ENCODE measurements around the gene ARHGAP10.
A peak's percentile ranks its signal among the peaks of the same experiment; 100 is the strongest.

Gene ARHGAP10

GRCh38 chr4:147733716-147734344, 1.9 kb downstream of the ARHGAP10 start:
- DNase-seq (ENCODE audit: low read depth), result no peak

GRCh38 chr4:147734496-147734895, 2.6 kb downstream of the ARHGAP10 start:
- no peak for DNase-seq (ENCODE audit: low read depth)

DNA sequence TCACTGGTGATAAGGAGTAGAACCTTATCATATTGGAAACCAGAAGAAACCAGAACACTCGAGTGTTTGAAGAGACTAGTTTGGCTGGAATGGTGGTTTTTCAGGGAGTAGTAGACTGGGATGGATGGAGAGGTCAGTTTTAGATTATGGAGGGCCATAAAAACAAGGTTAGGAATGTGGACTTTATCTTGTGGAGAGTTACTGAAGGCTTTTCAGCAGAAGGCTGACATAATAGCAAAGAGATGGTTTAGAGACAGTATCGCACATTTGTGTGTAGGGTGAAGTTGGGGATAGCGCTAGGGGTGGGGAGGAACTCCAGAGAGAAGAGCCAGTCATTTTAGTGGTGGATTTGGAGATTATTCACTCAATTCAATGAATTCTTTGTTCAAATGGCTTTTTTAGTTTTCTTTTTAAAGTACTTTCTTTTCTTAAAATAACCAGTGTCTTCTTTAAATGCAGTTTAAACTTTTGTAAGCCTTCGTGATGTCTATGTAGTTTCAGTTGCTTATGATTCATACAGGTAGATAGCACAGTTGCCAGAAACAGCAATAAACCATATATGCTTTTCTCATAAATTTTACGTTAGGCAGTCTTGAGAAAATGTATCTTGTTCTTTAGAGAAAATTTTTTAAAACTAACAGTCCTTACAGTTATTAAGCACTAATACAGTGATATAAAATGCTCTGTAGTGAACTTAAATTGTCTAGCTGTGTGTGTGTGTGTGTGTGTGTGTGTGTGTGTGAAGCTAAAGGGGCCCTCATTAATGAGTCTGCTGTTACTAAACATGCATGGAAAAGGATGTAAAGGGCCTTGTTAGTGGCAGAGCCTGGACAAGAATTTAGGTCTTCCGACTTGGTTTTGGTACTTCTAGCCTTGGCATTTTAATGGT, 3.8 kb downstream of the ARHGAP10 start:
- DNase-seq (ENCODE audit: low read depth), result no peak

DNA sequence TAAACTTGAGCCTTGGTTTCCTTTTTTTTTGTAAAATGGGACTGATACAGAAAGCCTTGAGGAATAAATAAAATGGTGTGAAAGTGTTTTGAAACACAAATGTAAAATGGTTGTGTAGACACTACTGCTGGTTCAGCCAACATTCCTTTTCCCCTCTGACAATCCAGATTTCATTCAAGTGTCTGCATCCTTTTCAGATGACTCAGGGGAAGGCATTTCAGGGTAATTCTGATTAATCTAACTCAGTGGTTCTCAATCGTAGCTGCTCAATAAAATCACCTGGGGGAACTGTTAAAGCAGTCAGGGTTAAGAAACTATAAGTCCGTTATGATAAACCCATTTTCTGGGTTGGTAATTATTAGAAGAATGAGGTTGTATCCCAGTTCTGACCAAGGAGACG, 4.6 kb downstream of the ARHGAP10 start:
- no peak for DNase-seq (ENCODE audit: low read depth)

- no peak for DNase-seq (ENCODE audit: low read depth)
These were observed 5.7 kb downstream of the ARHGAP10 start for GRCh38 chr4:147737623-147738022.

DNA sequence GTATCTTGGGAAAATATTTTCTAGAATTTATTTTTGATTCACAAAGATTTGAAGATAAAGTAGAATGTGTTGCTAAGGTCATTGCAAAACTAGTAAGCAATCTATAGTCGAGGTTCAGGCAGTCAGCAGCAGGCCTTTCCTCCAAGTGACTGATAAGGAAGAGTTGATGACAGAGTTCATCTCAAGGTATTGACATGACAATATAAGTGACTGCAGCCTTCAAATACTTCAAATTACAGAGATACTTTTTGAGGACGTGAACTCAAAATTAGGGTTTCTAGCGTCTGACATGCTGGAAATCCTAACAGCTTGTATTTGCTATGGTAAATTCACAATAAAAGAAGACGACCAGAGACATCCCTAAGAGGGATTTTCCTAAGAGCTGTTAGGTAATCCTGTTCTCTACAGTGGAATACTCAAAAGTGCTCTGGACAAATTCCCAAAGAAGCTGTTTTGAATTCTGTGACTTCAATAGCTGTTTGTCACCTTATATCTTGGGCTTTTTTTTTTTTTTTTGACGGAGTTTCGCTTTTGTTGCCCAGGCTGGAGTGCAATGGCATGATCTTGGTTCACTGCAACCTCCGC, 7.4 kb downstream of the ARHGAP10 start:
- DNase-seq (ENCODE audit: low read depth), result no peak

- no peak for DNase-seq (ENCODE audit: low read depth)
These were observed 8.3 kb downstream of the ARHGAP10 start for GRCh38 chr4:147740176-147740575.

DNA sequence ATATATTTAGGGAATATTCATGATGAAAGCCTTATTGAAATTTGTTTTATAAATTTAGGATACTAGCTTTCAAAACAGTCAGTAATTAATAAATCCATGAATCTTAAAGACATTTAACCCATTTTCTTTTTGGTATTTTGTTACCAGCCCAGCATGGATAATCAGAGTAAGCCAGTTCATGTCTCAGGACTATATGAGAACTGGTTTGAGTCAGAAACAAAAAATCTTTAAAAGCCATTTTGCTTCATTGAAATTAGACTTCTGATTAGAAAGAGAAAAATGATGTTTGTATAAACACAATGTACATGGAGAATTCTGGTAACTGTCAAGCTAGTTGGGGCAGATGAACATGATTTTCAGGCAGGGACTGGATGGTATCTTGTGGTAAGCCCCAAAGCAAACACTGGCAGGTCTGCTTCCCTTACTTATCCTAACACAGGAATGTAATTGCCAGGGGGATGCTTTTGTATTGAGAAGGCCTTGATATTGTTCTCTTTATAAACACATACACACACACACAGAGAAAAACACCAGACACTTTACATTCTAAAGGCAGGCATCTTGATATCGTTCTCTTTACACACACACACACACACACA, 9.4 kb downstream of the ARHGAP10 start:
- no peak for DNase-seq (ENCODE audit: low read depth)

- no peak for DNase-seq (ENCODE audit: low read depth)
These were observed 16.0 kb downstream of the ARHGAP10 start for GRCh38 chr4:147747787-147748454.

GRCh38 chr4:147749811-147750321, 18.0 kb downstream of the ARHGAP10 start:
- DNase-seq (ENCODE audit: low read depth), result no peak

- no peak for DNase-seq (ENCODE audit: low read depth)
These were observed 21.2 kb downstream of the ARHGAP10 start for GRCh38 chr4:147753047-147753446.

- no peak for DNase-seq (ENCODE audit: low read depth)
These were observed 22.2 kb downstream of the ARHGAP10 start for GRCh38 chr4:147754037-147754445.

GRCh38 chr4:147755561-147756295, 23.8 kb downstream of the ARHGAP10 start:
- no peak for DNase-seq (ENCODE audit: low read depth)

- DNase-seq (ENCODE audit: low read depth), result no peak
These were observed 24.5 kb downstream of the ARHGAP10 start for GRCh38 chr4:147756417-147756816.

DNA sequence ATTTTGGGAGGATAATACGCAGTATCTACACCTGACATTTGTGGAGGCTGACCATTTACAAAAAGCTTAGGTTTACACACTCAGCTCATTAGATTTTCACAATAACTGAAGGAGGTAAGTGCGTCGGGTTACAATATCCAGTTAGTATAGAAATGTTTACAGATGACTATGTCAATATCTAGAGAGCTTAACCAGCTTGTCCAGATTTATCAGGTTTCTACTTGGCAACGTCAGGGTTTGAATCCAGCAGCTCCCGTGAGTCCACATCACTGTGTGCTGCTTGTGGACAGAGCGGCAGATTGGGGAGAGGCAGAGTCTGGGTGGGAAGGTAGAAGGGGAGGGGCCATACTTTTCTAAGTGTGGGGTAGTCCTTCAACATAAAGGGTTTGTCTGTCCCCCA, 28.3 kb downstream of the ARHGAP10 start:
- no peak for DNase-seq (ENCODE audit: low read depth)

GRCh38 chr4:147760695-147761094, 28.8 kb downstream of the ARHGAP10 start:
- no peak for DNase-seq (ENCODE audit: low read depth)

GRCh38 chr4:147761218-147761883, 29.5 kb downstream of the ARHGAP10 start:
- no peak for DNase-seq (ENCODE audit: low read depth)

DNA sequence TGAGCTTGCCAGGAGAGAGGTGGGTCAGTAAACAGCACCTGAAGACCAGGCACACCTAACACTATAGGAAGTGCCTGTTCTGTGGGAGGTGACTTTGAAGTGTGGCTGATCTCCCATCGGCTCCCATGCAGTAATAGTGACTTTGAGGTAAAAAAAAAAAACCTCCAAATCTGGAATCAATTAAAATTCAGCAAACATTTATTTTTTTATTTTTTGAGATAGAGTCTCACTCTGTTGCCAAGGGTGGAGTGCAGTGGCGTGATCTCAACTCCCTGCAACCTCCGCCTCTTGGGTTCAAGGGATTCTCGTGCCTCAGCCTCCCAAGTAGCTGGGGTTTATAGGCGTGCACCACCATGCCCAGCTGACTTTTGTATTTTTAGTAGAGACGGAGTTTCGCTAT, 32.4 kb downstream of the ARHGAP10 start:
- no peak for DNase-seq (ENCODE audit: low read depth)

DNA sequence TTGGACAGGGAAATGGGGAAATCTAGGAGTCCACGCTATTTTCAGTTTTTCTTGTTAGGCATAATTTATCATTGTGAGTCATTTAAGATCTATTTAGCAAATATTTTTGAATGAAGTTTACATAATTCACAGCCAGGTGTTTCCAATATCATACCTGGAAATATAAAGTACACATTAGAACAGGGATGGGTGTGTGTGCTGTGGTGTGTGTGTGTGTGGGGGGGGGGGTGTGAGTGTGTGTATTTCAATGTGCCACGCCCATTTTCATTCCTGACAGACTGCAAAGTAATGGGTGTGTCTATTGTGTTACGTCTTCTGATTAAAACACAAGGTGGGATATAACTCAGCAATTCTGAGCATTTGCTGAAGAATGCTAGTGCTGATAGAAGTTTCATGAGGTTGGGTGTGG, 33.2 kb downstream of the ARHGAP10 start:
- DNase-seq (ENCODE audit: low read depth), result no peak

DNA sequence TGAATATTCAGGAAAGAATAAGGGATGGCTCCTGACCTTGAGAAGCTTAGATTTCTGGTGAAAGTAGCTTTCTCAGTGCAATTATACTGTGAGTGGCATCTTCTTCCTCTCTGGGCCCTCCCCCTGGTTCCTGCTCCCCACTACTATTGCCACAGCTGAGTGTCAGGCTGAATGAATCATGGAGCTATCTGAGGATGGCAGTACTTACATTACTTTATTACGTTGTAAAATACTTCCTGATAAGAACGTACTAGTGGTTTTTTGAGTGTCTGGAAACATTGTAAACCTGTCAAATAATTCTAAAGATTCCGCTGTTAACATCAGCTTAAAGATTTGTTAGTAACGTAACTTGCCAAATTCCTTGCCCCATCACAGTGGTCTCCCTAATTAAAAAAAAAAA, 36.2 kb downstream of the ARHGAP10 start:
- peak; percentile 55 for DNase-seq (ENCODE audit: low read depth)

DNA sequence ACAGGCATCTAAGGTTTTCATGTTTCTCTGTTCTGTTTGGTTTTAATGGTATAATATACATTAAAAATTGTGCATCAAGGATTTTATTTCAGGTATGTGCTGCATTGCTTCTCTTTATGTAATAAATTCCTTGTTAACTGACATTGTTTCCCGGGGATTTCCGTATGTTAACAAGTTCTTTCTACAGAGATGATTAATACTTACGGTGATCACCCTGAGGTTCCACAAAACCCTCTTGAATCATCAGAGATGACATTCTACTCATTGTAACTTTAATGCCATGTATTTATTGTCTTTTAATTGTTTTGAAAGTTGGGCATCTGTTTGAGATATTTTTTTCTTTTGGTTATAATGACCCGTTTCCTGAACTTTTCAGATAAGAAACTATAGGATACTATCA, 37.5 kb downstream of the ARHGAP10 start:
- no peak for DNase-seq (ENCODE audit: low read depth)

All from GM04503 (cell line).